ENCODE data around the gene LNPK. TPM values are rescaled to one million over a fixed set of nuclear protein-coding genes. Genes with fewer than 3 reads are reported as not detected.
"Not testable (repeated sequence)": the region's sequence is repeated elsewhere in the genome, so short reads cannot be mapped to it uniquely, and the experiment has no call there.

The LNPK gene
- polyA plus RNA-seq, 3 donors = 23.3 to 24.0 (median 23.7) TPM

GRCh38 chr2:175987126-175987525, 14.9 kb downstream of the LNPK start:
- not testable (repeated sequence) for DNase-seq

GRCh38 chr2:175984846-175985245, 17.2 kb downstream of the LNPK start:
- DNase-seq = no peak

DNA sequence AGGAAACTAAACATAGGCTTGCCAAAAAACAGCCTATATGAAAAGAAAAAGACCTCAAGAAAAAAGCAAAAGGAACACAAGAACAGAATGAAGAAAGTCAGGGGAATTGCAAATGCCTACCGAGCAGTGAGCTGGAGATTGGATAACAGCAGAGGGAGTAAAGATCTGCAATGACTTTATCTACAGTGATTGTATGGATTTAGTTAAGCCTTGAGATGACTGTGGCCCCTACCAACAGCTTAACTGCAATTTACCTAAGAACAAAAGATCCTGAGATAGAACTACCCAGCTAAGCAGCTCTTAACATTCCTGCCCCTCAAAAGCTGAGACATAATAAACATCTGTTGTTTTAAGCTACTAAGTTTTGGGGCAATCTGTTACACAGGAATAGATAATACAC, 20.5 kb downstream of the LNPK start:
- no peak for DNase-seq

GRCh38 chr2:175976391-175977157, 25.5 kb downstream of the LNPK start:
- DNase-seq = no peak

- DNase-seq = no peak
Observed at GRCh38 chr2:175973373-175973772, 28.7 kb downstream of the LNPK start.

DNA sequence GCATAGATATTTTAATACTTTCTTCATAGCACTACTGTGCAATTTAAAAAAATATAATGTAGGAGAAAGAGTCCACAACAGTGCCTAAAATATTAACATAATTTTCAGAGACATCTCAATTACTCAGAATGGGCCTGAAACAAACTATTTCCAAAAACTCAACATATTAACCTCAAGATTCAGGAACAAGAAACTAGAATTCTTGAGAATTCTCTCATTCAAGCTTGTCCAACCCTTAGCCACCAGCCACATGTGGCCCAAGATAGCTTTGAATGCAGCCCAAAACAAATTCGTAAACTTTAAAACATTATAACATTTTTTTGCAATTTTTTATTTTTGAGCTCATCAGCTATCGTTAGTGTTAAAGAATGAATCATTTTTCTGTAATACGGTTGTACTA, 35.2 kb downstream of the LNPK start:
- no peak for DNase-seq

GRCh38 chr2:175965773-175966172, 36.3 kb downstream of the LNPK start:
- no peak for DNase-seq

DNA sequence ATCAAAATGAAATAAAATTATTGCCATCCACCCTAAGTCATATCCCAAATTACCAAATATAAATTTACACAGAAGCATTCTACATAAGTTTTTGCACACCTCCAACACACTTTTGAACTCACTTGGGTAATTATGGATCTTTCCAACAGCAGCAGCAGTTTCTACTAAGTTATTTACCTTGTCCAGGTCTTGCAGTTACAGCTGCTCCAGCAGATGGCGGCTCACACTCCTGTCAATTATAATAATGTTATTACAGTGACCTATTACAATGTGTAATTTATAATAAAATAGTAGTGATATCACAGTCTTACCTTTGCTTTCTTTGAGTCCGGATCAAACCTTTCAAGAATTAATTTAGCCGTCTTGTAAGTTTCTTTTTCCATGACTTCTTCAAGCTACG, 37.9 kb downstream of the LNPK start:
- DNase-seq = no peak

- not testable (repeated sequence) for DNase-seq
Observed at GRCh38 chr2:175963171-175963570, 38.9 kb downstream of the LNPK start.

GRCh38 chr2:175957845-175958244, 44.2 kb downstream of the LNPK start:
- no peak for DNase-seq

GRCh38 chr2:175955136-175955535, 46.9 kb downstream of the LNPK start:
- DNase-seq = no peak

DNA sequence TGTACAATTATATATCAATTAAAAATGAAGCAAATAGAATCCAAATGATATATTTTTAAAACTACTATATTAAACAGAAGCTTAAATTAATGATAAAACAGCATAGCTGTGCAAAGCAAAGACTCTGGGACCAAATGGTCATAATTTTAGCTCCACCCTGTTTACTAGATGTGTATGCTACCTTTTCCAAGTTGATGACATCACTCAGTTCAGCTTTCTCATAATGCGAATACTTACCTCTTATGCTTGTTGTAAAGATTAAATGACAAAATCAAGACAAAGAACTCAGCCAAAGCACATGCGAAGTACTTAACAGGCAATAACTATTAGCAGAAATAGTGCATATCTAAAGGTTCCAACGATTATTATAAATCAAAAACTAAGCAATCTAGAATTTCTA, 51.6 kb downstream of the LNPK start:
- DNase-seq = no peak

- no peak for DNase-seq
Observed at GRCh38 chr2:175948191-175948590, 53.9 kb downstream of the LNPK start.

DNA sequence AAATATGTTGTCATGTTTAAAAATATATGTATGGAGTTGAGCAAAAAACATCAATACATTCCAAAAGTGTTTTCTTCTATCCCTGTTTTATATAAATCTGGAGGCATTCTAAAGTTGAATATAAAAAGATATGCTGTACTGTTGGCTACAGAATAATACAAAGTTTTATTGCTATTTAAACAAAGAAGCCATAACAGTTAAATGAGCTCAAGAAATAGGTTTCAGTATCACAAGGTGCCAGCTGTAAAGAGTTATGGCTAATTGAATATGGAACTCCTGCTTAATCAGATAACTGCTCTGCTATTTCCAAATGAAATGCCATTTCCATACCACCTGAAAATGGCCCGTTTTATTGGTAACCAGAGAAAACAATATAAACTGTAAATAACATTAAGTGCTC, 55.0 kb downstream of the LNPK start:
- no peak for DNase-seq

GRCh38 chr2:175941699-175942098, 60.4 kb downstream of the LNPK start:
- no peak for DNase-seq

DNA sequence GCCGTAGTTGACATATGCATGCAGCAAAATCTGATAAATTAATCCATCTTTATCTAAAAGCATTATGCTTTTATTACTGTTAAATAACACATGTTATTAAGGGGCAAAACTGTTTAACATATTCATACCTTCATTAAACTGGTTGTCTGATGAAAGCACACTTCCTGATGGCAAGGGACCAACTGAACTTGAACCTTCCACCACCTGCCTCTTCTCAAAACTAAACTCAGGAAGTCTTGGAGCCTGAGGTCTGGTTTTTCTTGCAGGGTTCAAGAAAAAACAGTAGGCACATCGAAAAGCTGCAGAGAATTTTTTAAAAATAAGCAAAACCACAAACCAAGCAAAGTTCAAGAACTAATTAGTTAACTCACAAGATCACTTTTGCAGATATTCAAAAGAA, 64.9 kb downstream of the LNPK start:
- DNase-seq = no peak

- DNase-seq = no peak
Observed at GRCh38 chr2:175935289-175936181, 66.5 kb downstream of the LNPK start.

DNA sequence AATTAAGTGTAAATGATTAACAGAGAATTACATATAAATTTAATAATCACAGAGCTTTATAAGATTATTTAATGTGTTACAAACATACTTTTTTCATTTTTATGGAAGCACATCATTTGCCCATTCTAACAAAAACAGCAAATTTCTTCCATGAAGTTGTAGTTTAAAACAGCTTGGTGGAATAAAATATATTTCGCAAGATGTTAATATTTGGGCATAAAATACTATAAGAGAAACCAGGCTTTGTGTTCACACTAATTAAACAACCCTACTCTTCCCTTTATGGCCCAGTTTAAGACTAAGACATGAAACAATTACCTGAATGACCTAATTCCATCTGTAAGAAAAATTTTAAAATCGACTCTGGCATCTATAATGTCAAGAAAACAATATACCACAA, 69.4 kb downstream of the LNPK start:
- DNase-seq = no peak

- peak; percentile 10 for DNase-seq
Observed at GRCh38 chr2:175931805-175932204, 70.3 kb downstream of the LNPK start.

- no peak for DNase-seq
Observed at GRCh38 chr2:175930504-175930903, 71.6 kb downstream of the LNPK start.

GRCh38 chr2:175929850-175930249, 72.2 kb downstream of the LNPK start:
- DNase-seq = no peak

- no peak for DNase-seq
Observed at GRCh38 chr2:175926272-175926671, 75.8 kb downstream of the LNPK start.

DNA sequence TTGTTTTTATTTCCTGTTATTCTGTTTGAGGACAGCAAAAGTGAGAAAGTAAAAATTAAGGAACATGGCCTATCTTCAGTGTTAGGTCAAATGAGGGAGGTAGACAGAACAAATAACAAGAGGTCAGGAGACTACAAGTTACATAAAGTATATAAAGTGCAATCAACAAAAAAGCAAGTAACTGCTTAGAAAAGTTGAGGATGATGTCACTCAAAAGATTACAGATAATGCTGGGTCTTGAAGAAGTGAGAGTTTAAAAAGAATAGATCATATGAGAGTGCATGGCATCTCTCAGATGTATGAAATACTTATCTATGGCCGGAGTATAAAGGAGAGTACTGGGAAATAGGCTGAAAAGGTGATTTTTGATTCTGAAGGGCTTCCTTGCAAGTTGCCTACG, 79.9 kb downstream of the LNPK start:
- DNase-seq = no peak
